Fibroblast of skin of abdomen (primary cell): ENCODE data around the gene GUCY1A2.
"Not testable (repeated sequence)": the region's sequence is repeated elsewhere in the genome, so short reads cannot be mapped to it uniquely, and the experiment has no call there.

Experiments used
- DNase-seq: peaks from one replicate; pipeline ENCODE4 v3.0.0-alpha.2; 2013

GUCY1A2 gene

GRCh38 chr11:106939157-106939556 lies 79.1 kb downstream of the GUCY1A2 start:
- DNase-seq = no peak

- DNase-seq = peak; percentile 26
Measured at GRCh38 chr11:106937111-106937510, 81.2 kb downstream of the GUCY1A2 start.

GRCh38 chr11:106925245-106925644 lies 93.0 kb downstream of the GUCY1A2 start:
- DNase-seq = peak; percentile 65

- no peak for DNase-seq
Measured at GRCh38 chr11:106920899-106921509, 97.3 kb downstream of the GUCY1A2 start.

DNA sequence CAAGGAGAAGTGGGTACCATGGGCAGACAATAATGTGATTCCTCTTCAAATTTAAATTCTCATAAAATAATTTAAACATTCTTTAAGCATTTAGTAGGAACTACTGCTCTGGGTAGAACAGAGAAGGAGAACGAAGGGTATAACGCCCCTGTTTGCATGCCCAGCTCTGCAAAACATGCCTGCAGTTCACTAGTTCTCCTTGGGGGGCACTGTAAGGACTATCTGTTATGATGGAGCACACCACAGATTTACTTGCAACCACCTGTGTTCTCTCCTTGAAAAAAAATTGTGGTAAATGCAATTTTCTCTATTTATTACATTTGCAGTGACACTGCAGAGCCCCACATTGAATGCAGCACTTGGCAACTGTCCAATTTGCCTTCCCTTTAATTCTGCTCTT lies 100.3 kb downstream of the GUCY1A2 start:
- no peak for DNase-seq

DNA sequence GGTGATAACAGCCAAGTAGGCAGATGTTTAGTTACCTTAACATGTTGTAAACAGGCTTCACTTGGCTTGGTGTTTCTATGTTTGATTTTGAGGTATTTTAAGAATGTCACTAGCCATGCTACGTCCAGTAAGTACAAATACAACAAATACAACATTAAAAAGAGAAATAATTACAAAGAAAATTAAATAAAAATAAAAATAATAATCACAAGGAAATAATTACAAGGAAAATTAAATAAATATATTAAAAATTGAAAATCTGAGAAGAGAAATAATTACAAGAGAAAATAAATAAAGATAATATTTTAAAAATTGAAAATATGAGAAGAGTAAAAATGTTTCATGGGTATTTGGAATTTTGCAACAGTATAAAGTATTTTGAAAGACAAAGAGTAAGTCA lies 103.9 kb downstream of the GUCY1A2 start:
- DNase-seq = no peak

GRCh38 chr11:106913141-106913540 lies 105.1 kb downstream of the GUCY1A2 start:
- no peak for DNase-seq

- no peak for DNase-seq
Measured at GRCh38 chr11:106904826-106905225, 113.5 kb downstream of the GUCY1A2 start.

- no peak for DNase-seq
Measured at GRCh38 chr11:106889718-106890117, 128.6 kb downstream of the GUCY1A2 start.

- no peak for DNase-seq
Measured at GRCh38 chr11:106888386-106888785, 129.9 kb downstream of the GUCY1A2 start.

DNA sequence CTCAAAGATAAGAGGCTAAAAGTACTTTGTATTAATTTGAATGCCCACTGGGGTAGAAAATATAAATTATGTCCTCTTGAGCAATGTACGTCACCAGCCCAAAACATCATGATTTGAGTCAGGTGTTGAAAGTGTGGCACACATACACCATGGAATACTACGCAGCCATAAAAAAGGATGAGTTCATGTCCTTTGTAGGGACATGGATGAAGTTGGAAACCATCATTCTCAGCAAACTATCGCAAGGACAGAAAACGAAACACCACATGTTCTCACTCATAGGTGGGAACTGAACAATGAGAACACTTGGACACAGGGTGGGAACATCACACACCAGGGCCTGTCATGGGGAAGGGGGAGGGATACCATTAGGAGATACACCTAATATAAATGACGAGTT lies 134.6 kb downstream of the GUCY1A2 start:
- not testable (repeated sequence) for DNase-seq

- no peak for DNase-seq
Measured at GRCh38 chr11:106879832-106880546, 138.3 kb downstream of the GUCY1A2 start.

DNA sequence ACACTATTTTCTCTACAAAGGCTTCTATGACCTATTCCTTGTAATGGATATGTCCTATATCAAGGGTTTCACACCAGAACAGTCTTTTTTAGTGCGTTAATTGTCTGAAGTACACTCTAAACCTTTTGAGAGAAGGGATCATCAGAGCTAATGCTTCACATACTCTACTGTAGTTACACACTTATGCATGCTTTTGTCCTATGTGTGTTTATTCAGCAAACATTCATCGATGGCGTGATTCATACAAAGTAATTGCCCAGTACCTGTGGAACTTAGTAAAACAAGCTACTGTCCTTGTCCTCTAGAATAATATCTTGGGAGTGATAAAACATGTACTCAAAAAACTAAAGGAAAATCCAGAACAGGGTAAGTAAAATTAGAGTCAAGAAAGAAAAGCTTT lies 139.2 kb downstream of the GUCY1A2 start:
- DNase-seq = no peak

GRCh38 chr11:106875013-106875412 lies 143.3 kb downstream of the GUCY1A2 start:
- DNase-seq = peak; percentile 20

DNA sequence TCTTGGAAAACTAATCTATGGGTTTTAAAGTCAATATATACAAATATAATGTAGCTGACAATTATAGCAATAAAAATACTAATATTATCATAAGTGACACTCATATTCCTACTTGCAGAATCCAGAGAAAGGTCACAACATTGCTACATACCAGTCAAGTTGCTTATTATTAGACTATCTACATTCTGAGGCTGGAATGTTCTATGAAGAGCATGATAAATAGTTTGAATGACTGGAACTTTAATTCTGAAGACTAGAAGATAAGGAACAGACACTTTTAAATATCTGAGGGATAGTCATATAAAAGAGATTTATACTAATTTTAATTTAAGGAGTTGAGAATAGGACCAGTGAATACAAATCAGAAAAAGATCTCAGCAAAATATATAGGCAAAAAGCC lies 146.0 kb downstream of the GUCY1A2 start:
- no peak for DNase-seq

- DNase-seq = no peak
Measured at GRCh38 chr11:106858200-106858599, 160.1 kb downstream of the GUCY1A2 start.

GRCh38 chr11:106856566-106856965 lies 161.7 kb downstream of the GUCY1A2 start:
- DNase-seq = no peak

DNA sequence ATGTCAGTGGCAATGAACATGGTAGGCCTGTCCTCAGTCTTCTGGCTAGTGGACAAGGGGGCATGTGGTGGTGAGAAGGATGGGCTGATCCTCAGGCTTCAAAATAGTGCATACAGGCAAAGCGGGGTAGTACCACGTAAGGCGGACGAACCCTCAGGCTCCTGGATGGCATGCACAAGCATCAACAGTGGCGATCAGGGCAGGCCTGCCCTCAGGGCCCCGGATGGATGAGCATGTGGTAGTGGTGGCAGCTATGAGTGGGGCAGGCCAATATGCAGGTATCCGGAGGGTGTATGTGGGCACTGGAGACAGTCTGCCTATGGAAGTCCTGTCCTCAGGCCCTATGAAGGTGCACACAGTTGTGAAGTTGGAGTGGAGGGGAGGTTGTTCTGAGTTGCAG lies 163.8 kb downstream of the GUCY1A2 start:
- no peak for DNase-seq

DNA sequence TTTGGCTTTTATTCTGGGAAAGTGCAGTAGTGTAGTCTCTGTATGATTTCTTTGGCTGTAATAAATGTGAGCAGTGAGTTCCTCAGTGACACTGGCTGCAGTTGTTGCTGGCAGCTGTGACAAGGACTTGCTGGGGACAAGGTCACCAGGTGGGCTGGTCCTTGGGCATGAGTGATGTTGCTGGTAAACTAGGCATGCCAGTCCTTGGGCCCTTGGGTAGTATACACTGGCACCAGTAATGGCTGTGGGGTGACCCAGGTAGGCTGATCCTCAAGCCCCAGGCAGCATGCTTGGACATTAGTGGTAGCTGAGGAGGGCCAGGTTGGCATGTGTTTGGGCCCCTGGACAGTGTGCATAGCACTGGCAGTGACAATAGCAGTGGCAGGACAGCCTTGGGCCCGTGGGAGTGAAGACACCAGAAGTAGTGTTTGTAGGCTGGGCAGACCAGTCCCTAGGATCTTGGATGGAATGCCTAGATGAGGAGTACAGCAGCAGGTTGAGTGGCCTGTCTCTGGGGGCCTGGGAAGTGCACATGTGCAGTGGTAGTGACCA lies 164.3 kb downstream of the GUCY1A2 start:
- no peak for DNase-seq

DNA sequence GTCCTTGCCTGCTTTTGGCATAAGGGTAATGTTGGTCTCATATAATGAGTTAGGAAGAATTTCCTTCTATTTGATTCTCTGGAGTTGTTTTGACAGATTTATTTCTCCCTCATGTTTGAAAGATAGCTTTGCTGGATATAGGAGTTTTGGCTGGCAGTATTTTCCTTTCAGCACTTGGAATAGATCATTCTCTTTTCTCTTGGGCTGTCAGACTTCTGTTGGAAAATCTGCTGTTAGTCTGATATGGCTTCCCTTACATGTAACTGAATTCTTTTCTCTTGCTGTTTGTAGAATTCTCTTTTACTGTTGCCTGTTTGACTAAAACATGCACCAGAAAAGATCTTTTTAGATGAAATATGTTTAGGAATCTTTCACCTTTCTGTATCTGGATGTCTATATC lies 165.5 kb downstream of the GUCY1A2 start:
- DNase-seq = no peak

DNA sequence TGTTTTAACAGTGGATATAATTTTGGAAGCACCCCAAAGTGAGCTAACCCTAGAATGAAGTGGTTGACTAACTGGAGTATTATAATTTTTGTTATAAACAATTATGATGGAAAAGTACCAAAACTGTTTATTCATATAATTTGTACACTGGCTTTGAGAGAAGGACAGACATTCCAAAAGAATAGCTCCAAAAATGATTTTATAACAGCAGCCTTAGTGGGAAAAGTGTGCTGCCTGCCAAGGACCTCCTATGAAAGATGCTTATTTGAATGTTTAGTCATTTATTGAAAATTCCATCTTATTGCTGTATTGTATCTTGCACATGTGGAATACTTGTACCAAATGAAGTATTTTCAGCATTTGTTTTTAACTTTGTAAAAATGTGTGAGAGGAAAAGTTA lies 169.8 kb downstream of the GUCY1A2 start:
- DNase-seq = no peak

DNA sequence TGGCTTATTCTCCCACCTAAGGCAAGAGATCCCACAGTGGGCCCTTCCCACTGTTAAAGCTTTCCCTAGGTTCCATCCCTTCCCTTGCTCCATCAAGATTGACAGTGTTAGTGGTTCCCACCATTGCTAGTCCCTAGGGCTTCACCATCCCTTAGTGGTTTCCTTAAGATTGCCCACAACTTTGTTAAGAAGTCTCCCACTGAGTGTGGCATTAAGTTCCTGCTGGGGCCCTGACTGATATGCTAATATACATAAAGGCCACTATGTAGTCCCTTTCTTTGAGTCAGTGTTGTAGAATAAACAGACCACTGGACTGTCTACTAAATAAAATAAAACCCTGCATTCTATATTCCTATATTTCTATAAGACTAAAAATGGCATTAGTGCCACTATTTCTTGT lies 176.1 kb downstream of the GUCY1A2 start:
- DNase-seq = no peak

GRCh38 chr11:106840947-106841346 lies 177.3 kb downstream of the GUCY1A2 start:
- no peak for DNase-seq

- DNase-seq = no peak
Measured at GRCh38 chr11:106840146-106840545, 178.1 kb downstream of the GUCY1A2 start.
